ENCODE data around the gene MYMK.

MYMK gene

DNA sequence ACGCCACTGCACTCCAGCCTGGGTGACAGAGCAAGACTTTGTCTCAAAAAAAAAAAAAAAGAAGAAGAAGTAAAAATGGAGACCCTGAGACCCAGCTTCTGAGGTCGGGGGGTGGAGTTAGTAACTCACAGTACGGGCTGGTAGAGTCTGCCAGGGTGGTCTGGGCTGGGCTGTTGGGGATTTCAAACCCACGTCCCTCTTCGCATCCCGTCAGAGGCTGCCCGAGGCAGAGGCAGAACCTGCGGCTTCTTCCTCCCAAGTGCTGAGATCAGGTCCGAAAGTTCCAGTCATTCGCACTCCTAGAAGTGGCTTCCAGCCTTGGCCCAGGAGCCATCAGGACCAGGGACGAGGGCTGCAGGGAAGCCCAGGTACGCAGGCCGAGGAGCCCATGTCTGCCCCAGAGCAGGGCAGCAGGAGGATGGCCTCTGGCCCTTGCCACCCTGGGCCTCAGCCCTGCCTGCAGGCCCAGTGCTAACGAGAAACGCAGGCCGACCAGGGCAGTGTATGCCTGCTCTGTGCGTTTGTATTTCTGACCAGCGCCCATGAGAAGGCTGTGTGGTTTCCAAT lies 36.0 kb downstream of the MYMK start:
- no peak for DNase-seq
- 86% methylated on average over 17 of the region's 18 CpGs for WGBS
- H3K9me3 ChIP-seq (ENCODE audit: control insufficient read depth, low read length): no peaks in the 10 kb centered on the region

DNA sequence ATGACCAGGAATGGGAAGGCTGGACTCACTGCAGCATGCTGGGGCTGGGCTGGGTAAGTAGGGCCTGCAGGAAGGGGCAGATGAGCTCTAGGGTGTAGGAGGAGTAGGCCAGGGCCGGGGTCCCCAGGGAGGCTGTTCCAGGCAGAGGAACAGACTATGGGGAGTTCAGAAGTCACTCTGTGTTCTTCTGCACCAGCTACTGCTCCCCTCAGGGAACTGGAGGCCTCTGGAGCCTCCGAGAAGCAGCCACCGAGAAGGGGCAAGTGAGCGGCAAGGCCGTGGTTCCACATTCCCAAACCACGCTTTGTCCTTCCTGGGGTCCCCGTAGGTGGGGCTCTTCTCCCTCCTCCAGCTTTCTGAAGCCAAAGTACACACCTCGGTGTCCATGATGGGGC lies 37.4 kb downstream of the MYMK start:
- H3K9me3 ChIP-seq (ENCODE audit: control insufficient read depth, low read length): no peaks in the 10 kb centered on the region
- no peak overlapping the region for H3K18ac ChIP-seq (ENCODE audit: low read depth in 1 of 2, low read length in 2 of 2)
- H2BK120ac ChIP-seq (ENCODE audit: low read depth, low read length): no peak overlapping the region
- DNase-seq: no peak
- no peak overlapping the region for H4K91ac ChIP-seq (ENCODE audit: low read length)
- no peak overlapping the region for H4K8ac ChIP-seq (ENCODE audit: low read length)
- no peak overlapping the region for H3K4me2 ChIP-seq (ENCODE audit: low read length, poor library complexity, severe bottlenecking)
- H3K27me3 ChIP-seq (ENCODE audit: control insufficient read depth in 1 of 2, insufficient read depth in 1 of 2, low read length in 2 of 2): peaks cover 11 to 38% of the 10 kb centered on the region in 2 experiments
- H2BK15ac ChIP-seq (ENCODE audit: low read depth, poor library complexity, severe bottlenecking): no peak overlapping the region
- no peak overlapping the region for H3K23ac ChIP-seq (ENCODE audit: low read length in 2 of 2)
- no peak overlapping the region for H3K9ac ChIP-seq (ENCODE audit: low read length)
- H3K14ac ChIP-seq (ENCODE audit: low read length in 2 of 2): no peak overlapping the region
- H3K4me3 ChIP-seq (ENCODE audit: insufficient read depth in 1 of 2, low read depth in 1 of 2, low read length in 2 of 2): no peak overlapping the region
- no peak overlapping the region for H3K27ac ChIP-seq (ENCODE audit: low read length, poor library complexity, severe bottlenecking)
- no peaks in the 10 kb centered on the region for H3K79me1 ChIP-seq (replicated peaks; ENCODE audit: low read length, poor library complexity, severe bottlenecking)
- no peak overlapping the region for H2AK5ac ChIP-seq (ENCODE audit: low read length, severe bottlenecking)
- H3K4me1 ChIP-seq (ENCODE audit: control insufficient read depth, insufficient read depth, low read depth, low read length): peaks cover 24% of the 10 kb centered on the region
- 89% methylated on average over 8 of the region's 8 CpGs for WGBS
- no peak overlapping the region for H2AFZ ChIP-seq (ENCODE audit: low read depth, low read length)
- no peak overlapping the region for H3K4ac ChIP-seq (ENCODE audit: low read depth in 1 of 2, low read length in 2 of 2)
- no peak overlapping the region for H2BK12ac ChIP-seq (ENCODE audit: low read length in 2 of 2)
- H2BK5ac ChIP-seq (ENCODE audit: low read depth, low read length, poor library complexity, severe bottlenecking): no peak overlapping the region
- no peaks in the 10 kb centered on the region for H3K36me3 ChIP-seq (ENCODE audit: control insufficient read depth in 1 of 2, insufficient read depth in 2 of 2, low read depth in 1 of 2, low read length in 2 of 2)

More for the DNA sequence above, 36.0 kb downstream of the MYMK start:
- no peak overlapping the region for H3K27ac ChIP-seq (ENCODE audit: low read length, poor library complexity, severe bottlenecking)
- H3K79me1 ChIP-seq (replicated peaks; ENCODE audit: low read length, poor library complexity, severe bottlenecking): no peaks in the 10 kb centered on the region
- H2BK12ac ChIP-seq (ENCODE audit: low read length in 2 of 2): peak overlapping the region in 1 of 2 experiments; percentile 45
- no peaks in the 10 kb centered on the region for H3K36me3 ChIP-seq (ENCODE audit: control insufficient read depth in 1 of 2, insufficient read depth in 2 of 2, low read depth in 1 of 2, low read length in 2 of 2)
- H3K18ac ChIP-seq (ENCODE audit: low read depth in 1 of 2, low read length in 2 of 2): peak overlapping the region in 1 of 2 experiments; percentile 6
- no peak overlapping the region for H3K23ac ChIP-seq (ENCODE audit: low read length in 2 of 2)
- no peak overlapping the region for H3K9ac ChIP-seq (ENCODE audit: low read length)
- peak overlapping the region in 1 of 2 experiments; percentile 68 for H3K14ac ChIP-seq (ENCODE audit: low read length in 2 of 2)
- peak overlapping the region; percentile 3 for H2AFZ ChIP-seq (ENCODE audit: low read depth, low read length)
- H2BK15ac ChIP-seq (ENCODE audit: low read depth, poor library complexity, severe bottlenecking): no peak overlapping the region
- H3K4me2 ChIP-seq (ENCODE audit: low read length, poor library complexity, severe bottlenecking): no peak overlapping the region
- no peak overlapping the region for H2AK5ac ChIP-seq (ENCODE audit: low read length, severe bottlenecking)
- H4K91ac ChIP-seq (ENCODE audit: low read length): peak overlapping the region; percentile 5
- H3K4ac ChIP-seq (ENCODE audit: low read depth in 1 of 2, low read length in 2 of 2): peak overlapping the region in 1 of 2 experiments; percentile 24
- no peak overlapping the region for H2BK5ac ChIP-seq (ENCODE audit: low read depth, low read length, poor library complexity, severe bottlenecking)
- peaks cover 29% of the 10 kb centered on the region for H3K4me1 ChIP-seq (ENCODE audit: control insufficient read depth, insufficient read depth, low read depth, low read length)
- H3K27me3 ChIP-seq (ENCODE audit: control insufficient read depth in 1 of 2, insufficient read depth in 1 of 2, low read length in 2 of 2): peaks cover 6 to 39% of the 10 kb centered on the region in 2 experiments
- H4K8ac ChIP-seq (ENCODE audit: low read length): peak overlapping the region; percentile 45
- H3K4me3 ChIP-seq (ENCODE audit: insufficient read depth in 1 of 2, low read depth in 1 of 2, low read length in 2 of 2): no peak overlapping the region
- no peak overlapping the region for H2BK120ac ChIP-seq (ENCODE audit: low read depth, low read length)

DNA sequence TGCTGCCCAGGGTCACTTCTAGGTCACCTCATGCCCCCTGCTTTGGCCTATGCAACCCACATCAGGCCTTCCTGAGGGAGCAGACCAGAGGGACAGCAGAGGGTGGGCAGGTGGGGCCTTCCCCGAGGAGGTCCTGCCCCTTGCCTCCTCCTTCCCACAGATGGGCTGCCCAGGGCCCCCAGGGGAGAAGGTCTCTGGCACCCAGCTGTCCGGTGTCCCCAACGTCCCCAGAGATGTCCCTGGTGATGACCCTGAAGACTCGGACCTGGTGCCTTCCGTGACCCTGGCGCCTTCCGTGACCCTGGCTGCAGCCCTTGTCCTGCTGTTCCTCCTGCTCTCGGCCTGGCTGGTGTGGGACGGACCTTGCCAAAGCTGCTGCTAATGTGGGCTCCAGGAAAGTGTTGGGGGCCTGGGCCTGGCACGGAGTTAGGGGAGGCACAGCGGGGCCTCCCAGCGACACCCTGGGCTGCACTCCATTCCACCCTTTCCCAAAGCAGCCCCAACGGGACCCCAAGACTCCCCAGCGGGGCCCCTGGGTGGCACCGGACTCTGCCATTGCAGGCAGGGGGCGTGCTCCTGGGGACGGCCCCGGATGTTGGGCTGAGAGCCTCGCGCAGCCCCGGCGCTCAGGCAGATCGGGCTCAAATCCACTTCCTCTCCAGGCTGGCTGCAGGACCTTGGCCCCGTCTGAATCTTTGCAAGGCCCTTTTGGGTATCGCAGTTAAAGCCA lies 39.1 kb downstream of the MYMK start:
- 75% methylated on average over 25 of the region's 25 CpGs for WGBS
- Histone ChIP-seq H3K4me3 (ENCODE audit: insufficient read depth in 1 of 2, low read depth in 1 of 2, low read length in 2 of 2) (peak overlapping the region in 1 of 2 experiments; percentile 5), H2AFZ (ENCODE audit: low read depth, low read length) (no peak overlapping the region), H3K9me3 (ENCODE audit: control insufficient read depth, low read length) (no peaks in the 10 kb centered on the region), H2BK5ac (ENCODE audit: low read depth, low read length, poor library complexity, severe bottlenecking) (no peak overlapping the region), H3K23ac (ENCODE audit: low read length in 2 of 2) (no peak overlapping the region), H3K4ac (ENCODE audit: low read depth in 1 of 2, low read length in 2 of 2) (no peak overlapping the region), H3K14ac (ENCODE audit: low read length in 2 of 2) (no peak overlapping the region), H3K79me1 (replicated peaks; ENCODE audit: low read length, poor library complexity, severe bottlenecking) (no peaks in the 10 kb centered on the region), H3K4me1 (ENCODE audit: control insufficient read depth, insufficient read depth, low read depth, low read length) (peaks cover 19% of the 10 kb centered on the region), H2BK12ac (ENCODE audit: low read length in 2 of 2) (no peak overlapping the region), H2AK5ac (ENCODE audit: low read length, severe bottlenecking) (no peak overlapping the region), H3K4me2 (ENCODE audit: low read length, poor library complexity, severe bottlenecking) (no peak overlapping the region), H2BK15ac (ENCODE audit: low read depth, poor library complexity, severe bottlenecking) (no peak overlapping the region), H3K27me3 (ENCODE audit: control insufficient read depth in 1 of 2, insufficient read depth in 1 of 2, low read length in 2 of 2) (peaks cover 11 to 25% of the 10 kb centered on the region in 2 experiments), H4K8ac (ENCODE audit: low read length) (no peak overlapping the region), H3K18ac (ENCODE audit: low read depth in 1 of 2, low read length in 2 of 2) (no peak overlapping the region), H4K91ac (ENCODE audit: low read length) (no peak overlapping the region), H2BK120ac (ENCODE audit: low read depth, low read length) (no peak overlapping the region), H3K9ac (ENCODE audit: low read length) (no peak overlapping the region), H3K36me3 (ENCODE audit: control insufficient read depth in 1 of 2, insufficient read depth in 2 of 2, low read depth in 1 of 2, low read length in 2 of 2) (no peaks in the 10 kb centered on the region), H3K27ac (ENCODE audit: low read length, poor library complexity, severe bottlenecking) (no peak overlapping the region)
- no peak for DNase-seq

DNA sequence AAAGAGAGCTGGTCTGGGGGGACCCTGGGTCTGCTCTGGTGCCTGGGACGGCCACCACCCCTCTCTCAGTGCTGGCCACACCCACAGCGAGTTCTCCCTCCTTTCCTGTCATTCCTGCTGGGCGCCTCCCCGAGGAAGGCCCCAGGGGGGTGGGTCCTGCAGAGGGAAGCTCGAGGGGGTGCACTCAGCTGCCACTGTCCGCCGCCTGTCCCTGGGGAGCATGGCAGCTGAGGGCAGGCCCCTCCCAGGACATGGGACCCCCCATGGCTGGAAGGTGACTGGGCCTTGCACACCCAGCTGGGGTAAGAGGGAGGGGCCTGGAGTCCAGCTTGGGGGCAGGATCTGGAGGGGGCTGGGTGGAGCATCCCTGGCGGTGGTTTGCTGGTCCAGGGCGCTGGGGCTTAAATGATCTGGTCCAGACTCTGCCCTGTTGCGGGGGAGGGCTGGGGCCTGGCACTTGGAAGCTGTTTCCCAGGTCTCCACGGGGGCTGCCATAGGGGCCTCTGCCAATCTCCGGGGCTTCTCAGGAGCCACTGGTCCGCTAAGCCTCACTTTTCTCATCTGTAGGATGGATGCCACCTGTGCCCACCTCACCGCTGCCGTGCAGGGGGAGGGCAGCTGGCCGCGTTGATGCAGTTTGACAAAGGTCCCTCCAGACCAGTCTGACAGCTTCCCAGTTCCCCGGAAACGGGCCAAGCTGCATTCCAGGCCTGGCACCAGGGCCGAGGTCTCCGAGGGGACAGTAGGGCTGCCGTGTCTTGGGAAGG lies 39.9 kb downstream of the MYMK start:
- WGBS: 76% methylated on average over 22 of the region's 22 CpGs
- H3K4me2 ChIP-seq (ENCODE audit: low read length, poor library complexity, severe bottlenecking): no peak overlapping the region
- no peak overlapping the region for H2AFZ ChIP-seq (ENCODE audit: low read depth, low read length)

More for the DNA sequence above, 39.9 kb downstream of the MYMK start:
- Histone ChIP-seq H3K27ac (ENCODE audit: low read length, poor library complexity, severe bottlenecking) (no peak overlapping the region), H4K91ac (ENCODE audit: low read length) (peak overlapping the region; percentile 30), H3K4me1 (ENCODE audit: control insufficient read depth, insufficient read depth, low read depth, low read length) (peaks cover 19% of the 10 kb centered on the region), H3K9me3 (ENCODE audit: control insufficient read depth, low read length) (no peaks in the 10 kb centered on the region), H2AK5ac (ENCODE audit: low read length, severe bottlenecking) (no peak overlapping the region), H2BK15ac (ENCODE audit: low read depth, poor library complexity, severe bottlenecking) (no peak overlapping the region), H3K79me1 (replicated peaks; ENCODE audit: low read length, poor library complexity, severe bottlenecking) (no peaks in the 10 kb centered on the region), H2BK12ac (ENCODE audit: low read length in 2 of 2) (no peak overlapping the region), H3K27me3 (ENCODE audit: control insufficient read depth in 1 of 2, insufficient read depth in 1 of 2, low read length in 2 of 2) (peaks cover 11 to 17% of the 10 kb centered on the region in 2 experiments), H3K9ac (ENCODE audit: low read length) (no peak overlapping the region), H3K4me3 (ENCODE audit: insufficient read depth in 1 of 2, low read depth in 1 of 2, low read length in 2 of 2) (no peak overlapping the region), H3K36me3 (ENCODE audit: control insufficient read depth in 1 of 2, insufficient read depth in 2 of 2, low read depth in 1 of 2, low read length in 2 of 2) (no peaks in the 10 kb centered on the region), H4K8ac (ENCODE audit: low read length) (no peak overlapping the region), H3K18ac (ENCODE audit: low read depth in 1 of 2, low read length in 2 of 2) (no peak overlapping the region), H3K23ac (ENCODE audit: low read length in 2 of 2) (no peak overlapping the region), H3K4ac (ENCODE audit: low read depth in 1 of 2, low read length in 2 of 2) (no peak overlapping the region), H2BK120ac (ENCODE audit: low read depth, low read length) (no peak overlapping the region), H3K14ac (ENCODE audit: low read length in 2 of 2) (no peak overlapping the region), H2BK5ac (ENCODE audit: low read depth, low read length, poor library complexity, severe bottlenecking) (no peak overlapping the region)
- DNase-seq: no peak
